ENCODE measurements around the gene ARHGAP8. TPM values are rescaled to one million over a fixed set of nuclear protein-coding genes. Genes with fewer than 3 reads are reported as not detected.

Gene ARHGAP8
- total and polyA plus RNA-seq, 12 donors, result 0.17 to 0.53 (median 0.33) TPM; not detected in 5

DNA sequence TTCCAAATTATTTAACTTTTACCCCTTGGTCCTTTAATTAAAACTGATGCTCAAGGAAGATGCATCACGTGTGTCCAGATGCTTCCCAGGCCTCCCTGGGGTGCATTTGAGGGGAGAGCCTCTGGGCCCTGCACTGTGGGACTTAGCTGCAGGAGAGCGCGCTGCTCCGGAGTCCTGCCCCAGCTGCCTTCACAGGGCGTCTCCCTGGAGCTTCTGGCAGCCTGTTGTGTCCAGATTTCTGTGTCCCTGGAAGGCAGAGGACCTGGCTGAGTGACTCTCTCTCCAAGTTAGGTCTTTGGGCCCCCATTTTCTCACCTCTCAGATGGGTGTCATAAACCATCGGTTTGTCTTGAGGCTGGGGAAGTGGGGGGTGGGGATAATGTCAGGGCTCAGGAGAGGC is 3.0 kb downstream of the ARHGAP8 start:
- 35 to 43% methylated on average over 6 of the region's 6 CpGs for WGBS, 2 donors
- Histone ChIP-seq H3K4me1 (peaks cover 0 to 5% (median 0%) of the 10 kb centered on the region in 9 donors), H3K36me3 (no peaks in the 10 kb centered on the region), H3K9me3 (peaks cover 0 to 6% (median 0%) of the 10 kb centered on the region in 11 donors), H3K27ac (no peak overlapping the region), H3K27me3 (peaks cover 4 to 71% (median 61%) of the 10 kb centered on the region in 7 donors), H3K4me3 (no peak overlapping the region)
- TF ChIP-seq, protein P1, sequence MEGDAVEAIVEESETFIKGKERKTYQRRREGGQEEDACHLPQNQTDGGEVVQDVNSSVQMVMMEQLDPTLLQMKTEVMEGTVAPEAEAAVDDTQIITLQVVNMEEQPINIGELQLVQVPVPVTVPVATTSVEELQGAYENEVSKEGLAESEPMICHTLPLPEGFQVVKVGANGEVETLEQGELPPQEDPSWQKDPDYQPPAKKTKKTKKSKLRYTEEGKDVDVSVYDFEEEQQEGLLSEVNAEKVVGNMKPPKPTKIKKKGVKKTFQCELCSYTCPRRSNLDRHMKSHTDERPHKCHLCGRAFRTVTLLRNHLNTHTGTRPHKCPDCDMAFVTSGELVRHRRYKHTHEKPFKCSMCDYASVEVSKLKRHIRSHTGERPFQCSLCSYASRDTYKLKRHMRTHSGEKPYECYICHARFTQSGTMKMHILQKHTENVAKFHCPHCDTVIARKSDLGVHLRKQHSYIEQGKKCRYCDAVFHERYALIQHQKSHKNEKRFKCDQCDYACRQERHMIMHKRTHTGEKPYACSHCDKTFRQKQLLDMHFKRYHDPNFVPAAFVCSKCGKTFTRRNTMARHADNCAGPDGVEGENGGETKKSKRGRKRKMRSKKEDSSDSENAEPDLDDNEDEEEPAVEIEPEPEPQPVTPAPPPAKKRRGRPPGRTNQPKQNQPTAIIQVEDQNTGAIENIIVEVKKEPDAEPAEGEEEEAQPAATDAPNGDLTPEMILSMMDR (IDR thresholded peaks at IDR 0.05), result no peak
- DNase-seq, result no peak
- intact Hi-C loops (cut with DNase I), result no loop called here
- ATAC-seq, result no peak

DNA sequence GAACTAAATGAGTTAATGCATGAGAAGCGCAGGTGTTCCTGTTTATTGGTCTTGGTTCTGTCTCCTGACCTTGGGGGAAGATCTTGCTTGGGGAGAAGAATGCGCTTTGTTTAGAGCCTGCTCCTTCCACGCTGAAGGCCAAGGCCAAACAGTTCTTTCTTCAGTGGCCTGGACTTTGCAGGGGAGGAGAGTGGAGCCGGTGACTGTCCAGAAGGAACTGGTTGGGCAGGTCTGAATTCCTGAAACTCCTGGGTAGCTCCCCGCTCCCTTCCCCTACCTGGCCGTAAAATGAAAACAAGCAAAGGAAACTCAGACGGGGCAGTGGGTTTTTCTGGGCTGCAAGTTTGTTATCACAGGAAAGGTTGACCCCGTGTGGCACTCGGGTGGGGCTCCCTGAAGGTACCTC is 3.6 kb downstream of the ARHGAP8 start:
- TF ChIP-seq, protein P1 (IDR thresholded peaks at IDR 0.05), result no peak
- 47 to 54% methylated on average over 9 of the region's 9 CpGs for WGBS, 2 donors
- intact Hi-C loops (cut with DNase I), result no loop called here
- ATAC-seq (no peak), DNase-seq (no peak)
- Histone ChIP-seq H3K27me3 (peaks cover 4 to 66% (median 55%) of the 10 kb centered on the region in 7 donors), H3K4me1 (peaks cover 0 to 5% (median 0%) of the 10 kb centered on the region in 9 donors), H3K4me3 (no peak overlapping the region), H3K9me3 (peaks cover 0 to under 1% (median 0%) of the 10 kb centered on the region in 11 donors), H3K36me3 (no peaks in the 10 kb centered on the region), H3K27ac (no peak overlapping the region)

DNA sequence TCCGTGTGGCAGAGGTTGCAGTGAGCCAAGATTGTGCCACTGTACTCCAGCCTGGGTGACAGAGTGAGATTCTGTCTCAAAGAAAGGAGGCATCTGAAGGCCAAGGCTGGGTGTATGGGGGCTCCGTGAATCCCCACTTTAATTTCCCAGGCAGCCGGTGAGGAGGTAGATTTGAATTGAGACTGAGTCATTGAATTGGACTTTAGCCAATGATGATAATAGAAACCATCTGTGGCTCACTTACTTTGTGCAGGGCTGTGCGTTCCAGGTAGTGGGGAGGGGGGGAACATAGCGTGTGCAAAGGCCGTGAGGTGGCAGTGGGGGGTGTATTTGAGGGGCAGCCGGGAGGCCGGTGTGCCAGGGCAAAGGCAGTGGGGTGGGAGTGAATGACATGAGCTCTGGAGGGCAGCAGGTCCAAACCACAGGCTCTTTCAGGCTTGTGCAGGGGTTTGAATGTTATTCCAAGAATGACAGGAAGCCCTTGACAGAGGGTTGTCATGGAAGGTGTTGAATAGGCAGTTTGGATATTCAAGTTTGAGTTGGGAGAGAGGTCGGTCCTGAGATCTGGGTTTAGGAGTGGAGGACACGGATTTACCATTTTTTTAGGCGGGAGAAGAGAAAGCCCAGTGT is 6.1 kb downstream of the ARHGAP8 start:
- no peak for DNase-seq
- Histone ChIP-seq H3K36me3 (no peaks in the 10 kb centered on the region), H3K27me3 (peaks cover 0 to 50% (median 30%) of the 10 kb centered on the region in 7 donors), H3K9me3 (no peaks in the 10 kb centered on the region), H3K4me3 (no peak overlapping the region), H3K27ac (no peak overlapping the region), H3K4me1 (peaks cover 0 to 3% (median 0%) of the 10 kb centered on the region in 9 donors)
- TF ChIP-seq, protein P1 (IDR thresholded peaks at IDR 0.05), result no peak
- intact Hi-C loops (cut with DNase I), result no loop called here
- 35 to 41% methylated on average over 11 of the region's 11 CpGs for WGBS, 2 donors
- ATAC-seq, result no peak

DNA sequence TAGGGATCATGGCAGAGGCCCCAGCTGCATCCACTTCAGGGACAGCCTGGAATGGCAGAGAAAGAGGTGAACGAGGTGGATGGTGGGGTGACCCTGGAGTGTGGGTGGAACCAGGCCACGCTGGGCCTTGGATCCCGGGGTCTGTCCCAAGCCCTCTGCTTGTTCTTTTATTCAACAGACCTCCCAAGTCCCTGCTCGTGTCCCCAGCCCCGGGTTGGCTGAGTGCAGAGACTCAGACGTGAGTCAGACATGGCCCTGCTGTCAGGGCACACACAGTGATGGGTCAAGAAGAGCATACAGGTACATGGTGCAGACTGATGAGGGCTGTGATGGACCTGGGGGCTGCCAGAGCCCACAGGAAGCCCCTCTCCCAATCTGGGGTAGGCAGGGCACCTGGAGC is 6.6 kb downstream of the ARHGAP8 start:
- WGBS, 2 donors, result 67 to 70% methylated on average over 6 of the region's 6 CpGs
- intact Hi-C loops (cut with DNase I), result no loop called here
- peaks cover 0 to 45% (median 25%) of the 10 kb centered on the region in 7 donors for H3K27me3 ChIP-seq

More for the DNA sequence above, 6.6 kb downstream of the ARHGAP8 start:
- Histone ChIP-seq H3K36me3 (no peaks in the 10 kb centered on the region), H3K4me3 (no peak overlapping the region), H3K27ac (no peak overlapping the region), H3K9me3 (no peaks in the 10 kb centered on the region), H3K4me1 (no peaks in the 10 kb centered on the region)
- no peak for DNase-seq
- no peak for ATAC-seq
- TF ChIP-seq, protein P1 (IDR thresholded peaks at IDR 0.05), result no peak
